Ovary (tissue), 3 donors: Measurements from ENCODE around the gene FYN.

Experiments used
- POLR2A ChIP-seq: fragments of 450-650 bp; IDR thresholded peaks from one replicate; pipeline ENCODE4 v1.6.1; 2017; ENCODE audit warnings: antibody characterized with exemption, mild to moderate bottlenecking, moderate library complexity
- TF ChIP-seq, protein P1 (sequence below), 3 donors: fragments of 450-650 bp in 2 of 3; fragments of 200-600 bp in 1 of 3; IDR thresholded peaks; one replicate each; pipeline versions ENCODE4 v1.5.1 to v1.8.0; 2016 to 2022; ENCODE audit warnings: antibody characterized with exemption in 3 of 3, mild to moderate bottlenecking in 1 of 3
- donor health status: DM: no; HTN: no; CAD: no.

DNA sequence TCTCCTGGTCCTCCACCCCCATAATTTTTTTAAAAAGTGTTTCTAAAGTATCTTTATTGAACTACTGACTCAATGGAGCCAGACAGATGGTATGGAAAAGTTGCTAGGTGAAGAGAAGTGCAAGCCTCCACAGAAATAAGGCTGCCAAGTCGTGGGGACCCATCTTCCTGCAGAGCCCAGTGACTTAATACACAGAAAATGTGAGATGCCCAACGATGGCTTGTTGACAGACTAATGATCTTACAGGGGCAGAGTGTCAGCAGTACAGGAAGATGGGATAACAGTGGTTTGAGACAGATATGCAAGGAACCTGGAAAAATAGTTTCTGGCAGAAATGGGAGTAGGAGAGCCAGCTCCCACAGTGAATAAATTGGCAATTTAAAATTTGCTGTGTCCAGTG, 43.3 kb downstream of the FYN start:
- TF ChIP-seq, protein P1, sequence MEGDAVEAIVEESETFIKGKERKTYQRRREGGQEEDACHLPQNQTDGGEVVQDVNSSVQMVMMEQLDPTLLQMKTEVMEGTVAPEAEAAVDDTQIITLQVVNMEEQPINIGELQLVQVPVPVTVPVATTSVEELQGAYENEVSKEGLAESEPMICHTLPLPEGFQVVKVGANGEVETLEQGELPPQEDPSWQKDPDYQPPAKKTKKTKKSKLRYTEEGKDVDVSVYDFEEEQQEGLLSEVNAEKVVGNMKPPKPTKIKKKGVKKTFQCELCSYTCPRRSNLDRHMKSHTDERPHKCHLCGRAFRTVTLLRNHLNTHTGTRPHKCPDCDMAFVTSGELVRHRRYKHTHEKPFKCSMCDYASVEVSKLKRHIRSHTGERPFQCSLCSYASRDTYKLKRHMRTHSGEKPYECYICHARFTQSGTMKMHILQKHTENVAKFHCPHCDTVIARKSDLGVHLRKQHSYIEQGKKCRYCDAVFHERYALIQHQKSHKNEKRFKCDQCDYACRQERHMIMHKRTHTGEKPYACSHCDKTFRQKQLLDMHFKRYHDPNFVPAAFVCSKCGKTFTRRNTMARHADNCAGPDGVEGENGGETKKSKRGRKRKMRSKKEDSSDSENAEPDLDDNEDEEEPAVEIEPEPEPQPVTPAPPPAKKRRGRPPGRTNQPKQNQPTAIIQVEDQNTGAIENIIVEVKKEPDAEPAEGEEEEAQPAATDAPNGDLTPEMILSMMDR (IDR thresholded peaks at IDR 0.05), result no peak
- TF ChIP-seq POLR2A, result no peak
